ENCODE measurements around the gene OSTC. TPM values are rescaled to one million over a fixed set of nuclear protein-coding genes. Genes with fewer than 3 reads are reported as not detected.

OSTC gene
- total and polyA plus RNA-seq, 2 of the 13 experiments (the other 11 are each of a cell fraction or from before 2014, with no cell fraction given), result 208 to 380 TPM

- intact Hi-C loops (cut with micrococcal nuclease; ENCODE audit: unreplicated experiment), result loop anchor here (1.0 kb wide), 1 partner anchor 31 kb away; the partner anchor contains the start of gene OSTC
- CTCF ChIA-PET (ENCODE audit: low intra/inter-chr PET ratio, low total read pairs), result no interaction called here
- WGBS (ENCODE audit: low lambda C conversion rate), result 68% methylated on average over 7 of the region's 7 CpGs
Measured at GRCh38 chr4:108619372-108620100, 30.9 kb upstream of the OSTC start.

More at GRCh38 chr4:108619372-108620100, 30.9 kb upstream of the OSTC start:
- in situ Hi-C loops (cut with HindIII; ENCODE audit: extremely low pct_ligation_motif_present, low pct_unique_long_range_greater_than_20kb), result no loop called here
- Histone ChIP-seq H3K27me3 (ENCODE audit: control insufficient read depth in 1 of 2, insufficient read depth in 2 of 2, low read length in 2 of 2) (peaks cover 0 to 5% of the 10 kb centered on the region in 2 experiments; a peak in 1 of 5 replicates), H3K4me1 (ENCODE audit: insufficient read depth, low read length) (peaks cover 41% of the 10 kb centered on the region), H3K9ac (ENCODE audit: insufficient read depth, low read depth, low read length) (peak overlapping the region; percentile 92), H3K4me2 (ENCODE audit: low read depth, low read length) (peak overlapping the region; percentile 79), H3K79me2 (ENCODE audit: insufficient read depth, low read length) (peaks cover 41% of the 10 kb centered on the region), H2AFZ (ENCODE audit: low read length) (peak overlapping the region; percentile 57), H3K9me3 (ENCODE audit: low read length) (no peaks in the 10 kb centered on the region), H3K36me3 (replicated peaks in 1 of 2; ENCODE audit: control insufficient read depth in 1 of 2, insufficient read depth in 2 of 2, low read length in 2 of 2) (peaks cover 10 to 25% of the 10 kb centered on the region in 2 experiments), H3K4me3 (replicated peaks in 1 of 3; ENCODE audit: insufficient read depth in 1 of 3, low read depth in 2 of 3, low read length in 3 of 3) (peak overlapping the region; percentile 36 to 94 (median 85)), H4K20me1 (ENCODE audit: insufficient read depth, low read length) (peaks cover 37% of the 10 kb centered on the region), H3K27ac (ENCODE audit: extremely low read length, insufficient read depth, low read length) (peak overlapping the region; percentile 72)
- peak; percentile 3; the same call in 1 of the 3 replicates for ATAC-seq
- TSS peak; percentile 91 for BruUV-seq (replicated peaks)
- DNase-seq (ENCODE audit: low spot score), result no peak
- POLR2A ChIA-PET, result interaction anchor here (0.8 to 2.9 kb wide), 12 partner anchors 8 to 142 kb away, joined by 3 to 37 read pairs (median 5); partner anchors contain the start of genes ETNPPL and OSTC
- FAIRE-seq, result no peak
- TF ChIP-seq, protein P1, sequence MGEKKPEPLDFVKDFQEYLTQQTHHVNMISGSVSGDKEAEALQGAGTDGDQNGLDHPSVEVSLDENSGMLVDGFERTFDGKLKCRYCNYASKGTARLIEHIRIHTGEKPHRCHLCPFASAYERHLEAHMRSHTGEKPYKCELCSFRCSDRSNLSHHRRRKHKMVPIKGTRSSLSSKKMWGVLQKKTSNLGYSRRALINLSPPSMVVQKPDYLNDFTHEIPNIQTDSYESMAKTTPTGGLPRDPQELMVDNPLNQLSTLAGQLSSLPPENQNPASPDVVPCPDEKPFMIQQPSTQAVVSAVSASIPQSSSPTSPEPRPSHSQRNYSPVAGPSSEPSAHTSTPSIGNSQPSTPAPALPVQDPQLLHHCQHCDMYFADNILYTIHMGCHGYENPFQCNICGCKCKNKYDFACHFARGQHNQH (CRISPR knock-in tag; IDR thresholded peaks at IDR 0.05), result no peak
- TF ChIP-seq CHD4 (IDR thresholded peaks at IDR 0.05; ENCODE audit: borderline replicate concordance, low read length), result 0 out of 2 replicates have a peak, but pooled peaks have one; percentile 65

Data from HepG2 (cell line).